ENCODE data around the gene PRDM11. TPM values are rescaled to one million over a fixed set of nuclear protein-coding genes. Genes with fewer than 3 reads are reported as not detected.

The PRDM11 gene
- total RNA-seq, 1 experiment from 2014 or later: 12.6 TPM

GRCh38 chr11:45263773-45264172, 117.3 kb downstream of the PRDM11 start:
- Histone ChIP-seq H3K4me1 (ENCODE audit: insufficient read depth, low read length, poor library complexity, severe bottlenecking) (no peaks in the 10 kb centered on the region), H3K36me3 (ENCODE audit: insufficient read depth, low read length, poor library complexity, severe bottlenecking) (no peaks in the 10 kb centered on the region), H3K27ac (ENCODE audit: low read depth, low read length, poor library complexity, severe bottlenecking) (no peak overlapping the region), H3K4me3 (ENCODE audit: low read depth, low read length, poor library complexity, severe bottlenecking) (no peak overlapping the region), H3K27me3 (replicated peaks; ENCODE audit: insufficient read depth, low read depth, low read length, poor library complexity) (peaks cover 5% of the 10 kb centered on the region), H3K9me3 (ENCODE audit: low read depth, low read length, poor library complexity, severe bottlenecking) (no peaks in the 10 kb centered on the region)
- no TSS peak for BruUV-seq (replicated peaks)
- intact Hi-C loops (cut with micrococcal nuclease; ENCODE audit: unreplicated experiment): no loop called here
- ChIA-PET POLR2A (ENCODE audit: low non-redundant PET) (interaction anchor here (0.6 kb wide), 1 partner anchor 130 kb away, joined by 3 read pairs; no protein-coding TSS in a partner anchor), CTCF (interaction anchor here (0.5 kb wide), 1 partner anchor 30 kb away, joined by 3 read pairs; no protein-coding TSS in a partner anchor)
- DNase-seq (ENCODE audit: low spot score): no peak
- no peak for TF ChIP-seq EZH2 (IDR thresholded peaks at IDR 0.05; ENCODE audit: borderline replicate concordance, low read depth, low read length, poor library complexity, severe bottlenecking)
- TF ChIP-seq CTCF (conservative IDR thresholded peaks at IDR 0.05; ENCODE audit: low read depth, low read length): no peak

- ChIA-PET POLR2A (ENCODE audit: low non-redundant PET) (no interaction called here), CTCF (no interaction called here)
- intact Hi-C loops (cut with micrococcal nuclease; ENCODE audit: unreplicated experiment): no loop called here
- H3K27me3 ChIP-seq (replicated peaks; ENCODE audit: insufficient read depth, low read depth, low read length, poor library complexity): peaks cover 17% of the 10 kb centered on the region
- H3K4me1 ChIP-seq (ENCODE audit: insufficient read depth, low read length, poor library complexity, severe bottlenecking): no peaks in the 10 kb centered on the region
- H3K4me3 ChIP-seq (ENCODE audit: low read depth, low read length, poor library complexity, severe bottlenecking): no peak overlapping the region
- no peak overlapping the region for H3K27ac ChIP-seq (ENCODE audit: low read depth, low read length, poor library complexity, severe bottlenecking)
- DNase-seq (ENCODE audit: low spot score): peak; percentile 34
- no peaks in the 10 kb centered on the region for H3K9me3 ChIP-seq (ENCODE audit: low read depth, low read length, poor library complexity, severe bottlenecking)
- TF ChIP-seq EZH2 (IDR thresholded peaks at IDR 0.05; ENCODE audit: borderline replicate concordance, low read depth, low read length, poor library complexity, severe bottlenecking): no peak
- TF ChIP-seq CTCF (conservative IDR thresholded peaks at IDR 0.05; ENCODE audit: low read depth, low read length): no peak
- no peaks in the 10 kb centered on the region for H3K36me3 ChIP-seq (ENCODE audit: insufficient read depth, low read length, poor library complexity, severe bottlenecking)
- no TSS peak for BruUV-seq (replicated peaks)
Measured at GRCh38 chr11:45264839-45265515, 118.5 kb downstream of the PRDM11 start.

GRCh38 chr11:45265969-45266675, 119.7 kb downstream of the PRDM11 start:
- TF ChIP-seq EZH2 (IDR thresholded peaks at IDR 0.05; ENCODE audit: borderline replicate concordance, low read depth, low read length, poor library complexity, severe bottlenecking) (no peak), CTCF (conservative IDR thresholded peaks at IDR 0.05; ENCODE audit: low read depth, low read length) (no peak)
- H3K27ac ChIP-seq (ENCODE audit: low read depth, low read length, poor library complexity, severe bottlenecking): no peak overlapping the region
- POLR2A ChIA-PET (ENCODE audit: low non-redundant PET): no interaction called here
- H3K4me3 ChIP-seq (ENCODE audit: low read depth, low read length, poor library complexity, severe bottlenecking): no peak overlapping the region
- DNase-seq (ENCODE audit: low spot score): no peak
- no peaks in the 10 kb centered on the region for H3K9me3 ChIP-seq (ENCODE audit: low read depth, low read length, poor library complexity, severe bottlenecking)
- no peaks in the 10 kb centered on the region for H3K4me1 ChIP-seq (ENCODE audit: insufficient read depth, low read length, poor library complexity, severe bottlenecking)
- intact Hi-C loops (cut with micrococcal nuclease; ENCODE audit: unreplicated experiment): no loop called here
- CTCF ChIA-PET: interaction anchor here (0.8 kb wide), 1 partner anchor 14 kb away, joined by 3 read pairs; no protein-coding TSS in a partner anchor
- no peaks in the 10 kb centered on the region for H3K36me3 ChIP-seq (ENCODE audit: insufficient read depth, low read length, poor library complexity, severe bottlenecking)
- no TSS peak for BruUV-seq (replicated peaks)
- peaks cover 28% of the 10 kb centered on the region for H3K27me3 ChIP-seq (replicated peaks; ENCODE audit: insufficient read depth, low read depth, low read length, poor library complexity)

Data from A673 (cell line).